Fibroblast of the aortic adventitia (primary cell): Measurements from ENCODE around the gene CCDC30. TPM values are rescaled to one million over a fixed set of nuclear protein-coding genes. Genes with fewer than 3 reads are reported as not detected.
"Not testable (repeated sequence)": the region's sequence is repeated elsewhere in the genome, so short reads cannot be mapped to it uniquely, and the experiment has no call there.

Experiments used
- DNase-seq: peaks from one replicate; pipeline ENCODE4 v3.0.0-alpha.2; 2010; ENCODE audit warnings: low read depth
- H3K4me3 ChIP-seq: 2 replicates; pipeline ENCODE4 v1.5.1; 2011; ENCODE audit warnings: low read depth, mild to moderate bottlenecking, control low read depth, low read length, moderate library complexity
- total RNA-seq: library from RNA; depleted of rRNA; stranded (reverse); fragments of >200 nt; gene quantifications from 2 replicates; pipeline ENCODE4 v1.2.3, GENCODE V29; 2012; ENCODE audit warnings: low replicate concordance
- TF ChIP-seq, protein P1 (sequence below): IDR thresholded peaks from 2 replicates; pipeline ENCODE4 v1.5.1; 2011; ENCODE audit warnings: mild to moderate bottlenecking, low read length, control low read depth, inconsistent platforms; ENCODE audit not compliant: insufficient read depth

CCDC30 gene
- total RNA-seq, 1 donor = 1.4 TPM

DNA sequence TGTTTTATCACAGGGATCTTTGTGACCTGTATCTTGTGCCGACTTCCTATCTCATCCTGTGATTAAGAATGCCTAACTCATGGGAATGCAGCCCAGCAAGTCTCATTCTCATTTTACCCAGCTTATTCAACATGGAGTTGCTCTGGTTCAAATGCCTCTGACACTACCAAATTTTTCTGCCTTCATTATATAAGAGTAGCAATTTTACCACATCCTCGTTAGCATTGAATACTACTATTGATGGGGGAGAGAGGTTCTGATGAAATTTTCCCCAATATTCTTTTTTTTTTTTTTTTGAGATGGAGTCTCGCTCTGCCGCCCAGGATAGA lies 150.7 kb downstream of the CCDC30 start:
- TF ChIP-seq, protein P1, sequence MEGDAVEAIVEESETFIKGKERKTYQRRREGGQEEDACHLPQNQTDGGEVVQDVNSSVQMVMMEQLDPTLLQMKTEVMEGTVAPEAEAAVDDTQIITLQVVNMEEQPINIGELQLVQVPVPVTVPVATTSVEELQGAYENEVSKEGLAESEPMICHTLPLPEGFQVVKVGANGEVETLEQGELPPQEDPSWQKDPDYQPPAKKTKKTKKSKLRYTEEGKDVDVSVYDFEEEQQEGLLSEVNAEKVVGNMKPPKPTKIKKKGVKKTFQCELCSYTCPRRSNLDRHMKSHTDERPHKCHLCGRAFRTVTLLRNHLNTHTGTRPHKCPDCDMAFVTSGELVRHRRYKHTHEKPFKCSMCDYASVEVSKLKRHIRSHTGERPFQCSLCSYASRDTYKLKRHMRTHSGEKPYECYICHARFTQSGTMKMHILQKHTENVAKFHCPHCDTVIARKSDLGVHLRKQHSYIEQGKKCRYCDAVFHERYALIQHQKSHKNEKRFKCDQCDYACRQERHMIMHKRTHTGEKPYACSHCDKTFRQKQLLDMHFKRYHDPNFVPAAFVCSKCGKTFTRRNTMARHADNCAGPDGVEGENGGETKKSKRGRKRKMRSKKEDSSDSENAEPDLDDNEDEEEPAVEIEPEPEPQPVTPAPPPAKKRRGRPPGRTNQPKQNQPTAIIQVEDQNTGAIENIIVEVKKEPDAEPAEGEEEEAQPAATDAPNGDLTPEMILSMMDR = no peak
- H3K4me3 ChIP-seq = no peak overlapping the region
- no peak for DNase-seq

DNA sequence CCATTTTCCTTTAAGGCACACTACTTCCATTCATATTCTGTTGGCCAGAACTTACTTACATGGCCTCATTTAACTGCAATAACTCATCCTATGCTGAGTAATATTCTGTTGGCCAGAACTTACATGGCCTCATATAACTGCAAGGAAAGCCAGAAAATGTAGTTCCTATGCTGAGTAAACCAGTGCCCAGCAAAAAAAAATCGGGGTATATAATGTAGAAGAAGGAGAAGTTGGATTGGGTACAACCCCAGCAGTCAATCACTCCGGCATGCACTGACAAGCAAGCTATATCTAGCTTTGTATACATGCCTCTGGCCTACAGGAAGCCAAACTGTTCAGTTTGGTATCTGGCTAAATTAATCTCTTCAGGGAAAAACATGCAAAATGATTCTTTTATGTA lies 155.8 kb downstream of the CCDC30 start:
- TF ChIP-seq, protein P1 = no peak
- H3K4me3 ChIP-seq = no peak overlapping the region
- DNase-seq = peak; percentile 4

DNA sequence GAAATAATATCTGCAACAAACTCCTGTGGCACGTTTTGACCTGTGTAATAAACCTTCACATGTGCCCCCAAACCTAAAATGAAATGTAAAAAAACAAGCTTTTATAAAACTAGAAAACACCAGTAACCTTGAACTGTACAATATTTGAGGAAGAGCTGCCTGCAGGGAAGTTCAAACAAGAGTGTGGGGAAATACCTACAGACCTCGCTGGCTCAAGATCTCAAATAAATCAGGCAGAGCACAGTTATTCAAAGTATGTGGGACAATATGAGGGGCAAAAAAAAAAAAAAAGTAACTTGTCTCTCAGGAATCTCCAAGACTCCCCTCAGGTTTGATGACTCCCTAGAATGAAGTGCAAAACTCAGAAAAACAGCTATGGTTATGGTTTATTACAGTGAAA lies 157.2 kb downstream of the CCDC30 start:
- no peak overlapping the region for H3K4me3 ChIP-seq
- TF ChIP-seq, protein P1 = no peak
- DNase-seq = no peak

DNA sequence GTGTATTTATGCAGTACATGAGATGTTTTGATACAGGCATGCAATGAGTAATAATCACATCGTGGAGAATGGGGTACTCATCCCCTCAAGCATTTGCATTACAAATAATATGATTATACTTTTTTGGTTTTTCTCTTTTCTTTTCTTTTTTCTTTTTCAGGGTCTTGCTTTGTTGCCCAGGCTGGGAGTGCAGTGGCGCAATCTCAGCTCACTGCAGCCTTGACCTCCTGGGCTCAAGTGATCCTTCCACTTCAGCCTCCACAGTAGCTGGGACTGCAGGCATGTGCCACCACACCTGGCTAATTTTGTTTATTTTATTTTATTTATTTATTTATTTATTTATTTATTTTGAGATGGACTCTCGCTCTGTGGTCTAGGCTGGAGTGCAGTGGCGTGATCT lies 158.1 kb downstream of the CCDC30 start:
- not testable (repeated sequence) for DNase-seq, H3K4me3 ChIP-seq

DNA sequence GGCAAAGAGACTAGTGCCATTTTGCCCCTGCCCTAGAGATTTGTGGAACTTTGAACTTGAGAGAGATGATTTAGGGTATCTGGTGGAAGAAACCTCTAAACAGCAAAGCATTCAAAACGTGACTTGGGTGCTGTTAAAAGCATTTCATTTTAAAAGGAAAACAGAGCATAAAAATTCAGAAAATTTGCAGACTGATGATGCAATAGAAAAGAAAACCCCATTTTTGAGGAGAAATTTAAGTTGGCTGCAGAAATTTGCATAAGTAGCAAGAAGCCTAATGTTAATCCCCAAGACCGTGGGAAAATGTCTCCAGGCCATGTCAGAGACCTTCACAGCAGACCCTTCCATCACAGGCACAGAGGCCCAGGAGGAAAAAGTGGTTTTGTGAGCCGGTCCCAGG lies 164.1 kb downstream of the CCDC30 start:
- DNase-seq, H3K4me3 ChIP-seq: not testable (repeated sequence)

DNA sequence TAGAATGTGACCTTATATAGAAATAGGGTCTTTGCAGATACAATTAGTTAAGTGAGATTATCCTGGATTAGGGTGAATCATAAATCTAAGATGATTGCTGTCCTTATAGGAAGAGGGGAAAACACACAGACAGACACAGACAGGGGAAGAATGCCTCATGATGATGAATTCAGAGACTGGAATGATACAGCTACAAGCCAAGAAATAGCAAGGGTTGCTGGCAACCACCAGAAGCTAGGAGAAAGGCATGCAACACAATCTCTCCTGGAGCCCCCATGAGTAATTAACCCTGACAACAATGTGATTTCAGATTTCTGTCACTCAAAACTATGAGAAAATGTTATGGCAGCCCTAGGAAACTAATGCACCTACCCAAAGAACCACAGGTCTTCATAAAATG lies 176.0 kb downstream of the CCDC30 start:
- DNase-seq = peak; percentile 18
- TF ChIP-seq, protein P1 = no peak
- no peak overlapping the region for H3K4me3 ChIP-seq

DNA sequence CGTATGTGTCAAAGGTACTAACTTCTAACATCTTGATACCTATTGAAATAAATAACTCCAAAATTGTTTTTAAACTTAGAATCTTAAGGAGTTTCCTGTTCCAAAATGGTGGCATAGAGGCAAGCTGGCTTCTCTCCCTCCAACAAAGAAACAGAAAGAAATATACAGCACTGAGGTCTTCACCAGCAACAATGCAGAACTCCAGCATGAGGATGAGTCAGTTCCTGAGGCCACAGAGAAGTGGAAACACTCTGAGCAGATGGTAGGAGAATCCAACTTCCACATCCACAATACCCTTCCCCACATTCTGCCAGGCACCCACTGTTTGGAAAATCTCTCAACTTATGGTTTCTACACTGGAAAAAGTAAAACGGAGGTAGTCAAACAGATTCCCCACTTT lies 183.0 kb downstream of the CCDC30 start:
- TF ChIP-seq, protein P1 = no peak
- no peak overlapping the region for H3K4me3 ChIP-seq
- peak; percentile 2 for DNase-seq

DNA sequence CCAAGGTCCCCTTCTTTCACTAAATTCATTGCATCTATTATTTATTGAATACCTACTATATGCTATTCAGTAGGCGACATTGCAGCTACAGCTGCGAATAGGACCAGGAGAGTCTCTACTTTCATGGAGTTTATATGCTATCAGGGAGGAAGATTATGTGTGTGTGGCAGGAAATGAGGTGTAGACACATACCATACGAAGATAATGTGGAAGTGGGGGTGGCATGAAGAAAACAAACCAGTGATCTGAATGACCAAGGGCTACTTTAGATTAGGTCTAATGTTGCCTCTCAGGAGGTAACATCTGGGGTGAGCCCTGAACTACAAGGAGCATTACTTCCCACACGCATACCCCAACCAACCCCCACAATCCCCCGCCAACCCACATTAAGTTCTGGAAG lies 194.1 kb downstream of the CCDC30 start:
- no peak overlapping the region for H3K4me3 ChIP-seq
- DNase-seq = no peak
- TF ChIP-seq, protein P1 = no peak
